Activated T-helper 1 cell treated with anti-CD3 and anti-CD28 coated beads, Interleukin-12 subunit alpha, Interleukin-12 subunit beta, Interleukin-2, Interleukin-4 antibody, amounts not matched to agents 30 ng/mL and 10 ng/mL and 1 ng/mL, durations not matched to agents 14 hours and 24 hours and 36 hours (primary cell): ENCODE data around the gene DCTD. TPM values are rescaled to one million over a fixed set of nuclear protein-coding genes. Genes with fewer than 3 reads are reported as not detected.

ENCODE experiments used
- DNase-seq: peaks from one replicate; pipeline ENCODE4 v3.0.0; 2021; ENCODE audit warnings: low spot score
- H3K27ac Mint-ChIP-seq: one replicate; pipeline ENCODE4 v1.8.0; 2021; ENCODE audit warnings: mild to moderate bottlenecking, mixed read lengths
- H3K27me3 Mint-ChIP-seq: one replicate; pipeline ENCODE4 v1.8.0; 2022; ENCODE audit warnings: mild to moderate bottlenecking, moderate library complexity, mixed read lengths; ENCODE audit not compliant: insufficient read depth
- H3K36me3 Mint-ChIP-seq: one replicate; pipeline ENCODE4 v1.8.0; 2021; ENCODE audit warnings: low read depth, mixed read lengths
- H3K4me1 Mint-ChIP-seq: one replicate; pipeline ENCODE4 v1.8.0; 2021; ENCODE audit warnings: low read depth, mixed read lengths
- H3K4me3 Mint-ChIP-seq: one replicate; pipeline ENCODE4 v1.8.0; 2021; ENCODE audit warnings: mild to moderate bottlenecking, moderate library complexity, mixed read lengths
- H3K9me3 Mint-ChIP-seq: one replicate; pipeline ENCODE4 v1.8.0; 2021; ENCODE audit warnings: mixed read lengths
- intact Hi-C: fragments of 100-400 bp; cut with micrococcal nuclease; formaldehyde crosslinking; loops from one replicate; pipeline ENCODE4 v1.15.1; 2024
- total RNA-seq: library from RNA; stranded (reverse); gene quantifications from 2 replicates; pipeline ENCODE4 v1.2.3, GENCODE V29; 2022

Gene DCTD
- total RNA-seq, 1 donor from 2014 or later = 122 TPM

DNA sequence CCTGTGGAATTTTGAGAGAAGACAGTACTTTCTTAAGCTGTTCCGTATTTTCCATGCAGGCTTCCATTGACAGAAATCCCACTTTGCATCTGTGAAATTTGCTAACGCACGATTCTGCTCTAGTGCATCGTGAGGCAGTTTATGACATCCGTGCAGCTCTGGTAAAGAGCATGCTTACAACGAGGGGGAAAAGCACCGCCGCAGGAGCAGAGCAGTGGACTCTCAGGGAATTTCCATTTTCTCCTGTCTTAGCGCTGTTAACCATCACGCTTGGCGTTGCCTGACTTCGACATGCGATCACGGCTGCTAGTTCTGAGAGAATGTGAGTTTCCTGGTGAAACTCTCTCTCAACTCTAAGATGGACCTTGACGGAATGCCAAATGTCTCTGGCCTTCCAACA is 43.9 kb downstream of the DCTD start:
- peaks cover 2% of the 10 kb centered on the region for H3K36me3 Mint-ChIP-seq
- DNase-seq = no peak
- H3K4me1 Mint-ChIP-seq = no peaks in the 10 kb centered on the region
- peaks cover under 1% of the 10 kb centered on the region for H3K27me3 Mint-ChIP-seq
- no peaks in the 10 kb centered on the region for H3K9me3 Mint-ChIP-seq
- H3K4me3 Mint-ChIP-seq = no peak overlapping the region
- H3K27ac Mint-ChIP-seq = no peak overlapping the region
- intact Hi-C loops = no loop called here

DNA sequence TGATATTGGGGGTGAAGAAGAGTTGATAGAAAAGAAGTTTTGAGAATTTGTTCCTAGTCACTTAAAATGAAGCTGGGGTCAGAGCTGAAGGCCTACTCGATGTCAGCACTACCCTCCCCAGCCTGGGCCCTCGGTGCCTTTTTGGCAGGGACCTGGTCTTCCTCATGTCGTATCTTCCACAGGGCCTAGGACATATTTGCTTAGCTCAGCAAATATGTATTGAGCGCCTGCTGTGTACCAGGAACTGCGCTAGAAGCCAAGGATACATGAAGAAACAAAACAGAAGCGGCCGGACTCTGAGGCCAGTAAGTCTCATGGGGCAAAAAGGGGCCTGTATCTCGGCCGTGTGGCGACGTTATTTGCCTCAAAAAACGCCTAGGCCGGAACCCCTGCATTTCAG is 44.3 kb downstream of the DCTD start:
- intact Hi-C loops = no loop called here

DNA sequence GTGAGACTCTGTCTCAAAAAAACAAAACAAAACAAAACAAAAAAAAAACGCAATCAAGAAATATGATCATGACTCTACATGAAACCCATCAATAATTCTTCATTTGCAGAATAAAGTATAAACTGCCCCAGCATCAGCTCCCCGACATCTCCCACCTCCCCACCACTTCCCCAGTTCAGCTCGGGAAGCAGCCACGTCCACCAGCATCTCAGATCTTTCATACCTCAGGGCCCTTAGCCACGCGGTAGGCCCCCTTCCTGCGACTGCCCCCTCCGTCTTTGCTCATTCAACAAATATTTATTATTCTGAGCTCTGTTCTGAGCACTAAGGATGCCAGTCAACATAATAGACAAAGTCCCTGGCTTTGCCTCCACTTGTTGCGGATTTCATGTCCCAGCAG is 45.6 kb downstream of the DCTD start:
- Mint-ChIP-seq H3K4me3 (no peak overlapping the region), H3K27me3 (peaks cover 2% of the 10 kb centered on the region), H3K36me3 (peaks cover 2% of the 10 kb centered on the region), H3K27ac (no peak overlapping the region), H3K4me1 (no peaks in the 10 kb centered on the region), H3K9me3 (no peaks in the 10 kb centered on the region)
- intact Hi-C loops = no loop called here
- no peak for DNase-seq

More for the DNA sequence above, 44.3 kb downstream of the DCTD start:
- DNase-seq = no peak
- H3K9me3 Mint-ChIP-seq = no peaks in the 10 kb centered on the region
- H3K27me3 Mint-ChIP-seq = peaks cover 2% of the 10 kb centered on the region
- H3K4me3 Mint-ChIP-seq = no peak overlapping the region
- H3K27ac Mint-ChIP-seq = no peak overlapping the region
- no peaks in the 10 kb centered on the region for H3K4me1 Mint-ChIP-seq
- peaks cover 2% of the 10 kb centered on the region for H3K36me3 Mint-ChIP-seq

DNA sequence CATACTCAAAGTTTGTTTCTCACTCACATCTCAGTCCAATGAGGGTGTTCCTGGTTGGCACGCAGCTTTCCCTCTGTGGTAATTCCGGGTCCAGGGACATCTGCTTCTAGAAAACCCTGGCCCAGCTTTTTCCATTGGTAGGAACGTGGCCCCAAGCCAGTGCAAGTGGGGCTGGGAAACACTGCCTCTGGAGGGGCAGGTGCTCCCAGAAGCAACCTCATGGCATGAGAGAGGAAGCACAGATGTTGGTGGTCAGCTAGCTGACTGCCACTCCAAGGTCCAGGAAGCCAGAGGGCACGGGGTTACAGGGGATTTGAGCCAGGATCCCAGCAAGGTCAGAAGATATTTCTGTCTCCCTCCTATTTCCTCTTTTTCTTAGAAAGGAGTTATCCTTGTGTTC is 47.5 kb downstream of the DCTD start:
- intact Hi-C loops = no loop called here
- H3K4me3 Mint-ChIP-seq = no peak overlapping the region
- peaks cover 2% of the 10 kb centered on the region for H3K36me3 Mint-ChIP-seq
- H3K27ac Mint-ChIP-seq = no peak overlapping the region
- H3K27me3 Mint-ChIP-seq = peaks cover 2% of the 10 kb centered on the region
- H3K9me3 Mint-ChIP-seq = no peaks in the 10 kb centered on the region
- DNase-seq = no peak
- no peaks in the 10 kb centered on the region for H3K4me1 Mint-ChIP-seq

DNA sequence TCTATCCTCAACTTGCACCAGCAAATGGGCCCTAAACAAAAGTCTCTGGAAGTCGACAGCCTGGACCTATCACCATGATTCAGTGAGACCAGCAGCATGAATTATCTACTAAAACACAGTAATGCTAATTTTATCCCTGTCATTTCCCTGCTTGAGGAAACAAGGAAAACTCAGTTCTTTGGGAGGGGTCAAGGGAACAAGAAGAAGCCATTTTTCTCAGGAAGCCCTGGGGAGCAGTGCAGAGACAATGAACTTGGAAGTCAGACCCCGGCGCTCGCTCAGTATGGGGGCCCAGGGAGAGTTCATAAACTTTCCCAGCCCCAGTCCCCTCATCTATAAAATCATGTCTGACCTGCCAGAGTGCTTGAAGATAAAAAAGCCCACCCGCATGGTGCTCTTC is 50.4 kb downstream of the DCTD start:
- Mint-ChIP-seq H3K27me3 (peaks cover 2% of the 10 kb centered on the region), H3K36me3 (no peaks in the 10 kb centered on the region), H3K9me3 (no peaks in the 10 kb centered on the region), H3K4me3 (no peak overlapping the region), H3K27ac (no peak overlapping the region), H3K4me1 (no peaks in the 10 kb centered on the region)
- intact Hi-C loops = no loop called here
- DNase-seq = no peak

DNA sequence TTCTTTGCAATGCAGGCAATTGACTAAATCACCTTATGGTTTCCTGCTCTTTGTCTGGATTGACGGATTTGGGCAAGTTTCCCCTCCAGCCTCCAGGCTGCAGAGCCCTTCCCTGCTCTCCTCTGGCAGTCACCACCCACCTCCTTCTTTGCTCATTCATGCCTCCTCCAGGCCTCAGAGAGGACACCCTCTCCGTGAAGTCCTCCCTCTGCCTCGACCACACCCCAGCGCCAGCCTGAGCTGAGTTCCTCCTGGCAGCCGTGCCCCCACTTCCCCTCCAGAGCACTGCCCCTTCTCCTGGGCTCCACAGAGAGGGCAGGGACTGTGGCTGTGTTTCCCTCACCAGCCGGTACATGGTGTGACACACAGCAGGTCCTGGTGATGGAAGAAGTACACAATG is 53.7 kb downstream of the DCTD start:
- no peak for DNase-seq
- H3K4me1 Mint-ChIP-seq = no peaks in the 10 kb centered on the region
- intact Hi-C loops = no loop called here
- peaks cover 2% of the 10 kb centered on the region for H3K27me3 Mint-ChIP-seq
- H3K27ac Mint-ChIP-seq = no peak overlapping the region
- no peaks in the 10 kb centered on the region for H3K36me3 Mint-ChIP-seq
- no peaks in the 10 kb centered on the region for H3K9me3 Mint-ChIP-seq
- H3K4me3 Mint-ChIP-seq = no peak overlapping the region

DNA sequence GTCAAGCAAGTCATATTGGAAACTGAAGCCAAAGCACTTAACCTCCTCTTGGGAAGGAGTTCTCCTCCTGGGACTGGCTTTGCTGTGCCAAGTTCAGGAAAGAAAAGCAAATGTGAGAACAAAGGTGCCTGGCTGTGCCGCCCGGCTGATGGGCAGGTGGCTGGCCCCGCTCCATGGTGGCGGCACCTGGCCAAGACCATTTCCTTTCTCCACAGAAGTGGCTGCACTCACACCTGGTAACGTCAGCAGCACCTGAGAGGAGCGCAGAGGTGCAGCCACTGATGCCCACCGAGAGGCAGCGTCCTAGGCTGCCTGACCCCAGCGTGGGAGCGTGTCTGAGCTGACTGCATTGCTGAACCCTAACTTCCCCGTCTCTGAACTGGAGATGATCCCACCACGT is 54.3 kb downstream of the DCTD start:
- Mint-ChIP-seq H3K36me3 (no peaks in the 10 kb centered on the region), H3K4me1 (no peaks in the 10 kb centered on the region), H3K4me3 (no peak overlapping the region), H3K27ac (no peak overlapping the region), H3K27me3 (no peaks in the 10 kb centered on the region), H3K9me3 (no peaks in the 10 kb centered on the region)
- no peak for DNase-seq
- intact Hi-C loops = no loop called here

DNA sequence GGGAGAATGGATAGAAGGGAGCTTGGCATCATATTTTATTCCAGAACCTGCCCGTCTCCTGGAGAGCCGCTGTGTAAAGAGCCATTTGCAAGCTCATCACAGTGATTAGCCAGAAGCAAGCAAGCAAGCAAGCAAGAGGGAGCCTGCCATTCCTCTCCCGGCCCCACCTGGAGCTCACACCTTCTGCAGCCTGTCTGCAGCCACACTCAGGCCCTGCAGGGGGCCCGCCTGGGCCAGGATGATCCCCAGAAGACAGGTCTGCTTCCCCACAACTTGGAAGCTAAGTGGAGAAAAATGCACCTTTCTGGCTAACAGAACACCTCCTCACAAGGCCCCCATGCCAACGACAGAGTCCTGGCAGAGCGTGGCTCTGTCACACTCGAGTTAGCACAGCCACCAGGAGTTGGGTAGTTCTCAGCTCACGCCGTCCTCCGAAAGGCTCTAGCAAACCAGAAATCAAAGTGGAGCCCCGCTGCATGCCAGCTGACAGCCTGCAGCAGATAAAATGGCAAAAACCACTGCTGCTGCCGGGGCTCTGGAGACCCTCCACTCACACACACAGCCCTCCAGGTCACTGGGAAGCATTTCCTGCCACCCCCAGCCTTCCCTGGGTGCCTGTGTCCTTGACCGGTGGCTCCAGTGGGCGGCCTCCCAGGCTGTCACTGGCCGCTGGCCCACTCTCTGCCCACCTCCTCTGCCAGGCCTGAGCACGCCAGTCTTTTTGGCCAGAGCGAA is 54.9 kb downstream of the DCTD start:
- Mint-ChIP-seq H3K9me3 (no peaks in the 10 kb centered on the region), H3K27me3 (no peaks in the 10 kb centered on the region)
- intact Hi-C loops = no loop called here

DNA sequence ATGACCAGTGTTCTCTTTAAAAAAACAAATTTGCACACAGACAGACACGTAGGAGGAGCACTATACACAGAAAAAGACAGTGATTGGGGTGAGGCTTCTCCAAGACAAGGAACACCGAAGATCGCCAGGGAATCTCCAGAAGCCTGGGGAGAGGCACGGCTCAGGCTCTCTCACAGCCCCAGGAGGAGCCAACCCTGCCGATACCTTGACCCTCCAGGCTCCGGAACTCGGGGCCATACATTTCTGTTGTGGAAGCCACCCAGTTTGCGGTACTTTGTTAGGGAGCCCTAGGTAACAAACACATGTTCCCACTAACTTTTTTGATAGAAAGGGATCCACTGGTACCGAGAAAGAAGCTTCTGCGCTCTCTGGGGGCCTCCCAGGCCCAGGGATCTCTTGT is 55.8 kb downstream of the DCTD start:
- Mint-ChIP-seq H3K27me3 (no peaks in the 10 kb centered on the region), H3K27ac (no peak overlapping the region), H3K36me3 (no peaks in the 10 kb centered on the region), H3K9me3 (no peaks in the 10 kb centered on the region), H3K4me1 (no peaks in the 10 kb centered on the region), H3K4me3 (no peak overlapping the region)
- DNase-seq = no peak
- intact Hi-C loops = no loop called here

More for the DNA sequence above, 54.9 kb downstream of the DCTD start:
- H3K27ac Mint-ChIP-seq = no peak overlapping the region
- DNase-seq = no peak
- no peaks in the 10 kb centered on the region for H3K4me1 Mint-ChIP-seq
- H3K4me3 Mint-ChIP-seq = no peak overlapping the region
- no peaks in the 10 kb centered on the region for H3K36me3 Mint-ChIP-seq

DNA sequence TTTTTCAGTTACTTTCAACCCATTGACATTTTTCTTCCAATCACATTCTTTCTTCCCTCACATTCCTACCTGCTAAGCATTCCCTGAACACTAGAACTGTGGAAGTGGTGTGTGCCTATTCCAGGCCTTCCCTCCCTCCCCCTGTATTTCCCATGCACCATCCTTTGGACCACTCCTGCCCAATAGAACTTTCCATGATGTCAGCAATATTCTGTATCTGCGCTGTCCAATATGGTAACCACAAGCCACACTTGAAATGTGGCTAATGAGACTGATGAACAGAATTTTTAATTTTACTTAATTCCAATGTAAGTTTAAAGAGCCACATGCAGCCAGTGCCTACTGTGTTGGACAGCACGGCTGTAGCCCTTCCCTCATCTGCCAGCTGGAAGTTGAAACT is 57.5 kb downstream of the DCTD start:
- no peak for DNase-seq
- intact Hi-C loops = no loop called here
- no peak overlapping the region for H3K4me3 Mint-ChIP-seq
- H3K27me3 Mint-ChIP-seq = no peaks in the 10 kb centered on the region
- H3K27ac Mint-ChIP-seq = no peak overlapping the region
- H3K9me3 Mint-ChIP-seq = no peaks in the 10 kb centered on the region
- H3K4me1 Mint-ChIP-seq = no peaks in the 10 kb centered on the region
- H3K36me3 Mint-ChIP-seq = no peaks in the 10 kb centered on the region

DNA sequence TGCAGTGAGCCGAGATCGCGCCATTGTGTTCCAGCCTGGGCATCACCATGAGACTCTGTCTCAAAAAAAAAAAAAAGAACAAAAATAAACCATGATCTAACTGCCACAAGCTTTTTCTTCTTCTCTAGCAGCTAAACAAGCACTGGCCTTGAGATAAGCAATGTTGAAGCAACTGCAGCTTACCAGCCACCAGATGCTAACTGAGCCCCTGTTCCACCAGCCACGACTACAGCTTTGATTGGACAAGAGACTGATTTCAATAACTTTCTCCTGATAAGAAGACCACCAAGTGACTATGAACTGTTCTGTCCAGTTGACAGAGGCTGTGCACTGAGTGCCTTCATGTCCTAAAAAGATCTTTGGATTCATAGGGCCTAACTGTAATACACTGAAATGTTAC is 58.5 kb downstream of the DCTD start:
- H3K9me3 Mint-ChIP-seq = no peaks in the 10 kb centered on the region
- no peak for DNase-seq
- no peaks in the 10 kb centered on the region for H3K4me1 Mint-ChIP-seq
- no peaks in the 10 kb centered on the region for H3K27me3 Mint-ChIP-seq
- H3K36me3 Mint-ChIP-seq = no peaks in the 10 kb centered on the region
- no peak overlapping the region for H3K4me3 Mint-ChIP-seq
- H3K27ac Mint-ChIP-seq = no peak overlapping the region
- intact Hi-C loops = no loop called here

DNA sequence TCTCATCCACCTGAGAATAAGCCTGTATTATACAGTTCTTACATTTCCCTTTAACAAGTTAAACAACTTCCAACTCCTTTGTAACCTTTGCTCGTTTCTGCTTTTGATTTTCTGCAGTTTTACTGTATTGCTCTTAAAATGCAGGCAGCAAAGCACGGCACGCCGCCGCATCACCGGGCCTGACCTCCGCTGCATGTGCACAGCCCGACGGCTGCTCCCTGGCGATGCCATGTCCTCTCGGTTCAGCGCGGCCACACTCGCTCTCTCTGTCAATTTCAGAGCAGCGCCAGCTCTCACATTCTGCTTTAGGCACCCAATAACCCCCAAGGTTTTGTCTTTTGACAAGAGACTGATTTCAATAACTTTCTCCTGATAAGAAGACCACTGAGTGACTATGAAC is 60.3 kb downstream of the DCTD start:
- H3K4me1 Mint-ChIP-seq = no peaks in the 10 kb centered on the region
- no peaks in the 10 kb centered on the region for H3K36me3 Mint-ChIP-seq
- no peak overlapping the region for H3K4me3 Mint-ChIP-seq
- no peaks in the 10 kb centered on the region for H3K9me3 Mint-ChIP-seq
- H3K27ac Mint-ChIP-seq = no peak overlapping the region
- H3K27me3 Mint-ChIP-seq = no peaks in the 10 kb centered on the region
- no peak for DNase-seq
- intact Hi-C loops = no loop called here

DNA sequence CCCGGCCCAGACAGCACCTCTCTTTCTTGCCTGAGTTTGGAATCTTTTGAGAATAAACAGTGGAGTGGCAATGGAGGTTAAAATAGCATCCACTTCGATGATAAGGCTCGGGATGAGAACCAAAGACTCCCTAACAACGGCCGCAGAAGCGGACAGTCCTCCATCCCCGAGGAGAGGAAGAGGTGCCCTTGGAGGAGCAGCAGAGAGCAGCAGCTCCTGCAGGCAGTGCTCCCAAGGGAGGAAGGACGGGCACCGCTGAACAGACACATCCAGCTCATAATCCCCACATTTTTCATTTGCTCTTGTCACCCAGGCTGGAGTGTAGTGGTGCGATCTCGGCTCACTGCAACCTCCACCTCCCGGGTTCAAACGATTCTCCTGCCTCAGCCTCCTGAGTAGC is 61.3 kb downstream of the DCTD start:
- H3K36me3 Mint-ChIP-seq = no peaks in the 10 kb centered on the region
- H3K9me3 Mint-ChIP-seq = no peaks in the 10 kb centered on the region
- no peaks in the 10 kb centered on the region for H3K4me1 Mint-ChIP-seq
- no peak for DNase-seq
- H3K4me3 Mint-ChIP-seq = no peak overlapping the region
- intact Hi-C loops = no loop called here
- no peak overlapping the region for H3K27ac Mint-ChIP-seq
- H3K27me3 Mint-ChIP-seq = no peaks in the 10 kb centered on the region

DNA sequence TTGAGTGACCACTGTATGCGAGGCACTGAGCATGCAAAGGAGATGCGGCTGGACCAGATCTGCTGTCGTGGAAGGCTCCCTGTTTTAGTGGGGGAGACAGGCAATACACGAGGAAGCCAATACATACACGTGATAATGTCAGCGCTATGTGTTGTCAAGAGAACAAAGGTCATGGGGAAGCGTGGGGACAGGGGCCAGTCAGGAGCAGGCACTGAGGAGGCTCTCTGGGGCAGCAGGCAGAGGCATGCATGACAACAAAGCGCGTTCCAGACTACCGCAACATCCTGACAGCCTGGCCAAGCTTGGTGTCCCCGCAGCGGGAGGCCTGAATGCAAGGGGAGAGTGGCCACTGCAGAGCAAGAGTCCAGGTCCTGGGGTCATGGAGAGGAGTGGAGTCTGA is 61.9 kb downstream of the DCTD start:
- Mint-ChIP-seq H3K9me3 (no peaks in the 10 kb centered on the region), H3K27me3 (no peaks in the 10 kb centered on the region), H3K36me3 (no peaks in the 10 kb centered on the region), H3K27ac (no peak overlapping the region), H3K4me1 (no peaks in the 10 kb centered on the region), H3K4me3 (no peak overlapping the region)
- intact Hi-C loops = no loop called here
- DNase-seq = no peak
